IMR-90 (cell line): ENCODE measurements around the gene ST7. TPM values are rescaled to one million over a fixed set of nuclear protein-coding genes. Genes with fewer than 3 reads are reported as not detected.

ENCODE experiments used
- ATAC-seq: fragments of 200-7000 bp; cut with Tn5 transposase; 2 replicates; pipeline ENCODE4 v1.9.1; 2020; ENCODE audit warnings: low read depth, mild to moderate bottlenecking, moderate library complexity
- BruUV-seq: library from RNA; stranded (reverse); fragments of 400-500 nt; replicated peaks from 2 replicates; lab custom pipeline; 2021; lab: Mats Ljungman, UMichigan
- CTCF ChIA-PET: fragments of 300-600 bp; formaldehyde crosslinking; extraction: SDS; loops from one replicate; lab custom pipeline; 2021; ENCODE audit warnings: antibody characterized with exemption; lab: Yijun Ruan, JAX
- POLR2A ChIA-PET: fragments of 300-600 bp; sonication (Branson Sonifier 250); formaldehyde crosslinking; loops from one replicate; lab custom pipeline; 2022; ENCODE audit warnings: antibody characterized with exemption; ENCODE audit not compliant: unreplicated experiment; lab: Charles Lee
- DNase-seq: peaks from one replicate; pipeline ENCODE4 v3.0.0; 2013
- H2AFZ ChIP-seq: replicated peaks from 2 replicates; pipeline ENCODE3; 2013; ENCODE audit warnings: low read length, mild to moderate bottlenecking; ENCODE audit not compliant: poor library complexity
- H2AK5ac ChIP-seq: 2 replicates; pipeline ENCODE4 v1.6.1; 2013; ENCODE audit warnings: low read depth, low read length, inconsistent platforms
- H2AK9ac ChIP-seq: replicated peaks from 2 replicates; pipeline ENCODE3; 2013; ENCODE audit warnings: mild to moderate bottlenecking, low read depth, low read length, moderate library complexity; ENCODE audit not compliant: poor library complexity
- H2BK120ac ChIP-seq: 2 replicates; pipeline ENCODE4 v1.6.1; 2013; ENCODE audit warnings: low read depth, low read length, inconsistent platforms
- H2BK15ac ChIP-seq: 3 replicates; pipeline ENCODE4 v1.6.1; 2013; ENCODE audit warnings: low read depth, low read length, inconsistent platforms
- H2BK20ac ChIP-seq: 2 replicates; pipeline ENCODE4 v1.6.1; 2013; ENCODE audit warnings: low read depth, mild to moderate bottlenecking, inconsistent platforms, low read length, moderate library complexity
- H2BK5ac ChIP-seq: 2 replicates; pipeline ENCODE4 v1.6.1; 2013; ENCODE audit warnings: mild to moderate bottlenecking, low read depth, low read length, inconsistent platforms; ENCODE audit not compliant: poor library complexity, severe bottlenecking
- H3K14ac ChIP-seq: replicated peaks from 2 replicates; pipeline ENCODE4 v1.6.1; 2013; ENCODE audit warnings: low read depth, low read length, inconsistent platforms
- H3K18ac ChIP-seq: 2 replicates; pipeline ENCODE4 v1.6.1; 2013; ENCODE audit warnings: low read depth, low read length, control low read depth
- H3K23ac ChIP-seq: 2 replicates; pipeline ENCODE4 v1.6.1; 2013; ENCODE audit warnings: low read depth, low read length, inconsistent platforms
- H3K27ac ChIP-seq: 2 replicates; pipeline ENCODE4 v1.5.1; 2013; ENCODE audit warnings: mild to moderate bottlenecking, control low read depth, low read length; ENCODE audit not compliant: insufficient read depth
- H3K27me3 ChIP-seq: 2 replicates; pipeline ENCODE4 v1.6.1; 2013; ENCODE audit warnings: low read length; ENCODE audit not compliant: control insufficient read depth, insufficient read depth
- H3K36me3 ChIP-seq: 2 replicates; pipeline ENCODE4 v1.6.1; 2013; ENCODE audit warnings: low read length, mixed read lengths; ENCODE audit not compliant: control insufficient read depth, insufficient read depth
- H3K4ac ChIP-seq: 2 replicates; pipeline ENCODE4 v1.6.1; 2013; ENCODE audit warnings: low read depth, low read length, inconsistent platforms
- H3K4me1 ChIP-seq: 2 replicates; pipeline ENCODE4 v1.6.1; 2013; ENCODE audit warnings: low read length, mixed read lengths; ENCODE audit not compliant: control insufficient read depth, insufficient read depth
- H3K4me2 ChIP-seq: 2 replicates; pipeline ENCODE4 v1.6.1; 2013; ENCODE audit warnings: low read depth, mild to moderate bottlenecking, control low read depth, low read length, moderate library complexity
- H3K4me3 ChIP-seq: 2 replicates; pipeline ENCODE4 v1.5.1; 2013; ENCODE audit warnings: low read depth, mild to moderate bottlenecking, control low read depth, low read length, moderate library complexity; ENCODE audit not compliant: insufficient read depth
- H3K56ac ChIP-seq: 2 replicates; pipeline ENCODE4 v1.6.1; 2013; ENCODE audit warnings: low read length, inconsistent platforms; ENCODE audit not compliant: insufficient read depth; ENCODE audit errors: extremely low read depth
- H3K79me1 ChIP-seq, 2 experiments: 2 replicates each; pipeline ENCODE4 v1.6.1; 2013; ENCODE audit warnings: low read length in 2 of 2, inconsistent platforms in 1 of 2, low read depth in 1 of 2
- H3K9ac ChIP-seq: 2 replicates; pipeline ENCODE4 v1.6.1; 2013; ENCODE audit warnings: low read depth, low read length, control low read depth
- H3K9me1 ChIP-seq: 2 replicates; pipeline ENCODE4 v1.6.1; 2013; ENCODE audit warnings: low read length, inconsistent platforms; ENCODE audit not compliant: insufficient read depth
- H3K9me3 ChIP-seq: 2 replicates; pipeline ENCODE4 v1.6.1; 2013; ENCODE audit warnings: low read length; ENCODE audit not compliant: control insufficient read depth, insufficient read depth
- H4K20me1 ChIP-seq: 2 replicates; pipeline ENCODE4 v1.6.1; 2013; ENCODE audit warnings: low read length, inconsistent platforms; ENCODE audit not compliant: insufficient read depth
- H4K5ac ChIP-seq: 2 replicates; pipeline ENCODE4 v1.6.1; 2013; ENCODE audit warnings: mild to moderate bottlenecking, low read depth, low read length, control low read depth
- H4K8ac ChIP-seq, 2 experiments: 2 replicates each; pipeline ENCODE4 v1.6.1; 2013; ENCODE audit warnings: low read depth in 2 of 2, low read length in 2 of 2, control low read depth in 1 of 2, inconsistent platforms in 1 of 2
- H4K91ac ChIP-seq: 2 replicates; pipeline ENCODE4 v1.6.1; 2013; ENCODE audit warnings: low read depth, low read length, inconsistent platforms; ENCODE audit not compliant: insufficient read depth
- CEBPB ChIP-seq: IDR thresholded peaks from 2 replicates; pipeline ENCODE4 v1.6.1; 2012; ENCODE audit warnings: low read depth, low read length, improper control_type of control experiment
- CHD1 ChIP-seq: IDR thresholded peaks from 2 replicates; pipeline ENCODE4 v1.6.1; 2012; ENCODE audit warnings: low read depth, low read length, improper control_type of control experiment
- CTCF ChIP-seq: conservative IDR thresholded peaks from 2 replicates; pipeline ENCODE4 v1.5.1; 2012; ENCODE audit warnings: mild to moderate bottlenecking, low read depth, low read length, improper control_type of control experiment
- FOS ChIP-seq: fragments of 150-350 bp; IDR thresholded peaks from 2 replicates; pipeline ENCODE4 v1.6.1; 2016; ENCODE audit warnings: low read depth, low read length
- MAZ ChIP-seq: IDR thresholded peaks from 2 replicates; pipeline ENCODE4 v1.6.1; 2012; ENCODE audit warnings: low read depth, mild to moderate bottlenecking, low read length, improper control_type of control experiment, moderate library complexity, borderline replicate concordance
- NFE2L2 ChIP-seq: fragments of 150-350 bp; IDR thresholded peaks from 2 replicates; pipeline ENCODE4 v1.6.1; 2016; ENCODE audit warnings: low read depth, mild to moderate bottlenecking, low read length
- POLR2A ChIP-seq: IDR thresholded peaks from 2 replicates; pipeline ENCODE4 v1.6.1; 2012; ENCODE audit warnings: mild to moderate bottlenecking, low read depth, low read length
- RAD21 ChIP-seq: IDR thresholded peaks from 2 replicates; pipeline ENCODE4 v1.6.1; 2012; ENCODE audit warnings: low read length, improper control_type of control experiment
- RCOR1 ChIP-seq: IDR thresholded peaks from 2 replicates; pipeline ENCODE4 v1.6.1; 2012; ENCODE audit warnings: mild to moderate bottlenecking, low read length, improper control_type of control experiment; ENCODE audit not compliant: insufficient replicate concordance
- SMC3 ChIP-seq: fragments of 150-350 bp; IDR thresholded peaks from 2 replicates; pipeline ENCODE4 v1.6.1; 2016; ENCODE audit warnings: low read depth, mild to moderate bottlenecking, antibody characterized with exemption, low read length, moderate library complexity
- WGBS, 2 experiments: methylation state at CpG; one replicate each; pipeline versions ENCODE4 v1.1.5 to v1.1.7; 2013; ENCODE audit warnings: missing lambda C conversion rate in 2 of 2; ENCODE audit not compliant: insufficient read length in 1 of 2; ENCODE audit errors: extremely low coverage in 2 of 2; 5-methylcytosine and 5-hydroxymethylcytosine counted together
- dilution Hi-C: fragments of 300-500 bp; cut with HindIII; formaldehyde crosslinking; loops from one replicate; pipeline ENCODE4 v1.14.3; 2018; ENCODE audit warnings: low sequenced_read_pairs; ENCODE audit not compliant: unreplicated experiment
- in situ Hi-C: fragments of 300-500 bp; cut with MboI; formaldehyde crosslinking; loops from 3 replicates; pipeline ENCODE4 v1.14.3; 2019; ENCODE audit warnings: low sequenced_read_pairs, inconsistent platforms, mixed read lengths
- intact Hi-C: fragments of 100-400 bp; cut with micrococcal nuclease; formaldehyde crosslinking; loops from 2 replicates; pipeline ENCODE4 v1.10.0; 2022
- polyA plus RNA-seq, 3 experiments: library from polyadenylated mRNA; depleted of rRNA; stranded (reverse); fragments of >200 nt; gene quantifications; 2 replicates each; pipeline ENCODE4 v1.2.3, GENCODE V29; 2012; ENCODE audit warnings: low replicate concordance in 1 of 3
- total RNA-seq: library from RNA; depleted of rRNA; stranded (reverse); fragments of >200 nt; gene quantifications from 2 replicates; pipeline ENCODE4 v1.2.3, GENCODE V29; 2012
- TF ChIP-seq, protein P1 (sequence below): fragments of 150-350 bp; IDR thresholded peaks from 2 replicates; pipeline ENCODE4 v1.6.1; 2017; ENCODE audit warnings: mild to moderate bottlenecking, antibody characterized with exemption, low read length, low read depth

The ST7 gene
- total and polyA plus RNA-seq, 2 of the 4 experiments (the other 2 are of a cell fraction) = 18.6 to 26.0 TPM

GRCh38 chr7:116948934-116949333 lies 4.4 kb upstream of the ST7 start:
- Histone ChIP-seq H2BK120ac (no peak overlapping the region), H3K56ac (no peak overlapping the region), H3K36me3 (no peaks in the 10 kb centered on the region), H3K9ac (no peak overlapping the region), H3K9me3 (no peaks in the 10 kb centered on the region), H3K23ac (no peak overlapping the region), H4K91ac (no peak overlapping the region), H3K4ac (no peak overlapping the region), H3K18ac (no peak overlapping the region), H3K4me3 (no peak overlapping the region), H2AK5ac (no peak overlapping the region), H2AK9ac (no peak overlapping the region), H4K5ac (no peak overlapping the region), H3K9me1 (no peaks in the 10 kb centered on the region), H2AFZ (no peak overlapping the region), H3K4me2 (no peak overlapping the region), H3K27me3 (no peaks in the 10 kb centered on the region), H2BK20ac (no peak overlapping the region), H4K8ac (no peak overlapping the region), H3K14ac (no peak overlapping the region), H2BK5ac (no peak overlapping the region), H4K20me1 (peaks cover 3% of the 10 kb centered on the region; the same call in 1 of the 2 replicates), H2BK15ac (no peak overlapping the region), H3K27ac (no peak overlapping the region), H3K79me1 (peaks cover 4 to 8% of the 10 kb centered on the region in 2 experiments; a peak in 3 of 4 replicates), H3K4me1 (peaks cover 3% of the 10 kb centered on the region)
- in situ Hi-C loops = loop anchor here (25.0 kb wide), 1 partner anchor 763 kb away; no protein-coding TSS in a partner anchor
- WGBS, 2 experiments = 83% methylated on average over 3 of the region's 3 CpGs; no CpG with 5 or more reads in 1 of the 2 experiments
- DNase-seq (no peak), ATAC-seq (no peak)
- no TSS peak for BruUV-seq
- TF ChIP-seq CEBPB (no peak), CTCF (no peak), NFE2L2 (no peak), POLR2A (no peak), RCOR1 (no peak), SMC3 (no peak), CHD1 (no peak), MAZ (no peak), FOS (no peak), RAD21 (no peak)
- TF ChIP-seq, protein P1, sequence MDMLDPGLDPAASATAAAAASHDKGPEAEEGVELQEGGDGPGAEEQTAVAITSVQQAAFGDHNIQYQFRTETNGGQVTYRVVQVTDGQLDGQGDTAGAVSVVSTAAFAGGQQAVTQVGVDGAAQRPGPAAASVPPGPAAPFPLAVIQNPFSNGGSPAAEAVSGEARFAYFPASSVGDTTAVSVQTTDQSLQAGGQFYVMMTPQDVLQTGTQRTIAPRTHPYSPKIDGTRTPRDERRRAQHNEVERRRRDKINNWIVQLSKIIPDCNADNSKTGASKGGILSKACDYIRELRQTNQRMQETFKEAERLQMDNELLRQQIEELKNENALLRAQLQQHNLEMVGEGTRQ = no peak
- CTCF ChIA-PET = no interaction called here
- POLR2A ChIA-PET = no interaction called here
- intact Hi-C loops = no loop called here
- dilution Hi-C loops = no loop called here
